GM12865 (cell line): ENCODE data around the gene SLC25A38.

ENCODE experiments used
- DNase-seq: peaks from one replicate; pipeline ENCODE4 v3.0.0; 2010; ENCODE audit warnings: low read depth
- H3K4me3 ChIP-seq: 2 replicates; pipeline ENCODE4 v1.5.1; 2011; ENCODE audit warnings: mild to moderate bottlenecking, low read depth, low read length, control low read depth
- TF ChIP-seq, protein P1 (sequence below): IDR thresholded peaks from 2 replicates; pipeline ENCODE4 v1.5.1; 2011; ENCODE audit warnings: low read length, control low read depth, low read depth, inconsistent platforms; ENCODE audit not compliant: insufficient read depth; ENCODE audit errors: missing control alignments

Gene SLC25A38

DNA sequence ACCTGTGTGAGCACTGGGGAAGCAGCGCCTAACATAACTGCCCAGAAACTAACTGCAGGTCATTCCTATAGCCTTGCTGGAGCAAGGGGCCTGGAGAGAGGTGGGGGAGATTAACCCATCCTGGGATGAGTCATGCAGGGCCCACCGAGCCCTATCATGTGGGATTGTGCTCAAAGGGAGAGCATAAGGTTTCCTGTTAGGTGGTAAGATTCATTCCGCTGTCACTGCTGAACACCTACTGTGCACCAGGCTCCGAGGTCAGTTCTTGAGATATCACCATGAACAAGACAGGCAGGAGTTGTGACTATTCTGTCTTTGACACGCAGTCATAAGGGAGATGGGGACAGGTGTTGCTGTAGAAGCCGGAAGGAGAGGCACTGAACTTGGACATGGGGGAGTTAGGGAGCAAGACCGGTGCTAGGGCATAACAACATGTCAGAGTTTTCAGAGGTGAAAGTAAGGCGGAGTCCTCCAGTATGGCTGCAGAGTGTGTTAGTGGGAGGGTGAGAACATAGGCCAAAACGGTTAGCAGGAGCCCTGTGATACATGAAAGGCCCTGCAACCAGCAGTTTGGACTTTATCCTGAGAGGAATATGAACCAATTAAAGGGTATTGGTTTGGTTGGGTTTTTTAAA, 2.4 kb downstream of the SLC25A38 start:
- no peak overlapping the region for H3K4me3 ChIP-seq
- TF ChIP-seq, protein P1, sequence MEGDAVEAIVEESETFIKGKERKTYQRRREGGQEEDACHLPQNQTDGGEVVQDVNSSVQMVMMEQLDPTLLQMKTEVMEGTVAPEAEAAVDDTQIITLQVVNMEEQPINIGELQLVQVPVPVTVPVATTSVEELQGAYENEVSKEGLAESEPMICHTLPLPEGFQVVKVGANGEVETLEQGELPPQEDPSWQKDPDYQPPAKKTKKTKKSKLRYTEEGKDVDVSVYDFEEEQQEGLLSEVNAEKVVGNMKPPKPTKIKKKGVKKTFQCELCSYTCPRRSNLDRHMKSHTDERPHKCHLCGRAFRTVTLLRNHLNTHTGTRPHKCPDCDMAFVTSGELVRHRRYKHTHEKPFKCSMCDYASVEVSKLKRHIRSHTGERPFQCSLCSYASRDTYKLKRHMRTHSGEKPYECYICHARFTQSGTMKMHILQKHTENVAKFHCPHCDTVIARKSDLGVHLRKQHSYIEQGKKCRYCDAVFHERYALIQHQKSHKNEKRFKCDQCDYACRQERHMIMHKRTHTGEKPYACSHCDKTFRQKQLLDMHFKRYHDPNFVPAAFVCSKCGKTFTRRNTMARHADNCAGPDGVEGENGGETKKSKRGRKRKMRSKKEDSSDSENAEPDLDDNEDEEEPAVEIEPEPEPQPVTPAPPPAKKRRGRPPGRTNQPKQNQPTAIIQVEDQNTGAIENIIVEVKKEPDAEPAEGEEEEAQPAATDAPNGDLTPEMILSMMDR, result no peak
- no peak for DNase-seq

DNA sequence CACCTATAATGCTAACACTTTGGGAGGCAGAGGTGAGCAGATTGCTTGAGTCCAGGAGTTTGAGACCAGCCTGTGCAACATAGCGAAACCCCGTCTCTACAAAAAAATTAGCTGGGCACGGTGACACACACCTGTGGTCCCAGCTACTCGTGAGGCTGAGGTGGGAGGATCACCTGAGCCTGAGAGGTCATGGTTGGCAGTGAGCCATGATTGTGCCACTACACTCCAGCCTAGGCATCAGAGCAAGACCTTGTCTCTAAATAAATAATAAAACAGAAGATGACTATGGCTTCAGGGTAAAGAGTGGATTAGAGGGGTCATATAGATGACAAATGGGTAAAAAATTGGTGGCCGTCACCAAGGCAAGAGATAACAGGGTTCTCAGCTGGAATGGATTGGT, 3.1 kb downstream of the SLC25A38 start:
- DNase-seq, result no peak
- TF ChIP-seq, protein P1, result no peak
- H3K4me3 ChIP-seq, result no peak overlapping the region

DNA sequence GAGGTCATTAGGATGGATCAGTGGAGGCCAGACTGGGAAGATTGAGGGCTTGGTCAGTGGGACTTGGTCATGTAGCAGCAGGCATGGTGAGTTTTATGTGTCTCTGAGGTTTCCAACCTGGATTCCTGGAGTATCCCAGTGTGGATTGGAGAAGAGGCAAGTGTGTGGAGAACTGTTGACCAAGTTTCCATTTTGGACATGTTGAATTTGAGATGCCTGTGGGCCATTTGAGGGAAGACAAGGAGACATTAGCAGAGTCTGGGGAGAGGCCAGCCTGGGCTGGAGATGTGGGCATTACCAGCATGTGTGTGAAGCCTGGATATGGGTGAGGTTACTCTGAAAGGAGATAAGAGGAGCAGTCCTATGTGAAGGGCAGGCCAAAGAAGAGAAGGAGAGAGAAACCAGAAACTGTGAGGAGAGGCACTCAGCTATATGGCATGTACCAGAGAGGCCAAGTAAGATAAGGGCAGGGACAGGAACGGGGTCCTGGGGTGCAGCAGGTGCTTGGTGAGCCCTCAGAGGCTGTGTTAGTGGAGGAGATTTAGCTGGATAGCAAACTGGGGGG, 4.3 kb downstream of the SLC25A38 start:
- DNase-seq, result no peak
- H3K4me3 ChIP-seq, result no peak overlapping the region
- TF ChIP-seq, protein P1, result no peak

DNA sequence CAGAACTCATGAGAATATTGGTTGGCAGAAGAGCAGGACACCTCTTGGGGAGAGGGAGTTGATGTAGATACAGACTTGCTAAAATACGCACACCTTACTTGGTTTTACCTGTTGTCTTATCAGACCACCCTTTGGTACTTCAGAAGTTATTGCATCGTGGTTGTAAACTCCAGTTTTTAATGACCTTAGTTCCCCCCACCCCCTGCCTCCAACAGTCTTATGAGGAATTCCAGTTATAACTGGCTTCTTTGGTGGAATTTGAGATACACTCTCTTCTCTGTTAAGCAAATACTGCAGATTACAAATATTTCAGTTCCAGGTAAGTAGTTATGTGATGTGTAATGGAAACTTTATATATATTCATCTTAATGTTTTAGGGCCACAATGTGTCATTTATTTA, 5.0 kb downstream of the SLC25A38 start:
- no peak for DNase-seq
- no peak overlapping the region for H3K4me3 ChIP-seq
- TF ChIP-seq, protein P1, result no peak

DNA sequence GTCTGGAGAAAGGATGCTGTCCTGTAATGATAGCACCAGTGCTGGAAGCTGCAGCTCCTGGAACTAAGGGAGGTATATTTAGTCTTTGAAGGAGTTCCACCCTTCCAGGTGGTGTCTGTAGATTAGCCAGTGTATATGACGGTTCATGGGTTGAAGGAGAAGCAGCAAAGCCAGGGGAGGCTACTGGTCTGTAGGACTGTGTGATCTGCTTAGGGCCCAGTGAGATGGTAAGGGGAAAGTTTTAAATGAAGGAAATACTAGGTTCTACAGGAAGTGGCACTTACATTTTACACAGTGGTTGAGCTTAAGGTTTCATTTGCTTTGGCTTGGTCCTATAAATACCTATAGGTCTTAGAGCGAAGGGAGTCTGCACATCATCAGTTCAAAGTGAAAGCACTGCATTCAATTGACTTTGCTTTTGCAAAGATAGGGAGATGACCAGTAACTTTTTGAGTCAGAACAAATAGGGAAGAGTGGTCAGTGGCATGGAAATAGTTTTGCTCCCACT, 5.6 kb downstream of the SLC25A38 start:
- TF ChIP-seq, protein P1, result no peak
- H3K4me3 ChIP-seq, result peak overlapping the region; percentile 15
- peak; percentile 89 for DNase-seq

DNA sequence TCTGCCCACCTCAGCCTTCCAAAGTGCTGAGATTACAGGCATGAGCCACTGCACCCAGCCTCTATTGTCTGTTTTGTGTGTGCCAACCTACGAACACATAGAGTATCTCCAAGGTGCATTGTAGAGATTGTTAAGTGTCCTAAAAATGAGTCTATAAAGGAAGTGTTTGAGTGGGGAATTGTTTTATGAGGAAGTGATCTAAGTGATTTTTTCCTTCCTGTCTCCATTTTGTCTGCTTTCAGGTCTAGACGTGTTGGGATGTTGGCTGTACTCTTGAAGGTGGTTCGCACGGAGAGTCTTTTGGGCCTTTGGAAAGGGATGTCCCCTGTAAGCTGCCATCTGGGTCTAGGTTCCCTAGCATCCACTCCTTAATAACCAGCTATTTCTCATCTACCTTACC, 7.0 kb downstream of the SLC25A38 start:
- H3K4me3 ChIP-seq, result no peak overlapping the region
- TF ChIP-seq, protein P1, result no peak
- no peak for DNase-seq

DNA sequence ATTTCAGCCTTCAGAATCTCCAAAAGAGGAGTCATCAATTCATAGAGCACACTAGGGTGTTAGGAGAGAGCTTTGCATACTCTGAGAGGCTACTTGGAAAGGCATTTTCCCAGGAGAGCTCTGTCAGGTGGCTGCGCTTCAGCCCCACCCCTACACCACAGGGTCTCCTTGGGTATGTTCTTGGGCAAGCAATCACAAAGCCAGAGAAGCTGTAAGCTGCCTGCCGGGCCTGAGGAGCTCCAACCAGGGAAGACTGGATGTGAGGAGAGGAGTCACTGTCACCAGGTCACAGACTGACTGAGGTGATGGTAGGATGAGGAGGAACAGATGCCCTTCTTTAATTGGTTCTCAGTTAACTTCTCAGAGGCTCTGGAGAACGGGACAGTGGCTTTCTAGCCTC, 13.5 kb downstream of the SLC25A38 start:
- no peak overlapping the region for H3K4me3 ChIP-seq
- TF ChIP-seq, protein P1, result no peak
- DNase-seq, result no peak
